ENCODE results near the gene VTCN1.

GRCh38 chr1:117235863-117236465 is 25.2 kb upstream of the VTCN1 start:
- no peak for TF ChIP-seq CTCF (conservative IDR thresholded peaks at IDR 0.05 in 1 of 2, IDR thresholded peaks at IDR 0.05 in 1 of 2; ENCODE audit: extremely low read depth in 1 of 2, insufficient read depth in 1 of 2, low read depth in 1 of 2, low read length in 2 of 2)
- no peak for TF ChIP-seq EZH2 (IDR thresholded peaks at IDR 0.05; ENCODE audit: borderline replicate concordance, low read length)
